SK-N-MC (cell line): ENCODE data around the gene S100B.

ENCODE experiments used
- EZH2 ChIP-seq: fragments of 200-600 bp; sonication (generic); IDR thresholded peaks from one replicate; pipeline ENCODE4 v1.6.1; 2017; ENCODE audit warnings: antibody characterized with exemption
- POLR2AphosphoS5 ChIP-seq: IDR thresholded peaks from 2 replicates; pipeline ENCODE4 v1.6.1; 2012; ENCODE audit warnings: mild to moderate bottlenecking, low read depth, low read length, borderline replicate concordance

DNA sequence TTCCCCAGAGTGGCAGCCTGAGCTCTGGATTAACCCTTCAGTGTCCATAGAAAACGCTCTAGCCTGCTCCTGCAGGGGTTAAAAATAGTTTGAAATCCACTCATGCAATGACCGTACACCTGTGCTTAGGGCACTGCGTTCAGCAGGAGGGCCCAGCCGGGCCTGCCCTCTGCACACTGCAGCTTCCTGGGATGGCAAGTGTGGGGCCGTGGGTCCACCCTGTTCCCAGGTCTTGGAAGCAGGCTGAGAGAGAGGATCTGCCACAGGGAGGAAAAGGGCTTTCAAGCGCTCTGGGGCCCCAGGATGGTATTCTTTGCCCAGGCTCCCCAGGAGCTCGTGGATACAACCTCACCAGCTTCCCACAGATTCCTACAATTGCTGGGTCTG lies 1.5 kb upstream of the S100B start:
- no peak for TF ChIP-seq EZH2
- no peak for TF ChIP-seq POLR2AphosphoS5
